GM19238 (cell line): ENCODE data around the gene ATG9A.

ENCODE experiments used
- DNase-seq: peaks from one replicate; pipeline ENCODE4 v3.0.0; 2011; ENCODE audit warnings: low spot score; ENCODE audit not compliant: insufficient read length

ATG9A gene

DNA sequence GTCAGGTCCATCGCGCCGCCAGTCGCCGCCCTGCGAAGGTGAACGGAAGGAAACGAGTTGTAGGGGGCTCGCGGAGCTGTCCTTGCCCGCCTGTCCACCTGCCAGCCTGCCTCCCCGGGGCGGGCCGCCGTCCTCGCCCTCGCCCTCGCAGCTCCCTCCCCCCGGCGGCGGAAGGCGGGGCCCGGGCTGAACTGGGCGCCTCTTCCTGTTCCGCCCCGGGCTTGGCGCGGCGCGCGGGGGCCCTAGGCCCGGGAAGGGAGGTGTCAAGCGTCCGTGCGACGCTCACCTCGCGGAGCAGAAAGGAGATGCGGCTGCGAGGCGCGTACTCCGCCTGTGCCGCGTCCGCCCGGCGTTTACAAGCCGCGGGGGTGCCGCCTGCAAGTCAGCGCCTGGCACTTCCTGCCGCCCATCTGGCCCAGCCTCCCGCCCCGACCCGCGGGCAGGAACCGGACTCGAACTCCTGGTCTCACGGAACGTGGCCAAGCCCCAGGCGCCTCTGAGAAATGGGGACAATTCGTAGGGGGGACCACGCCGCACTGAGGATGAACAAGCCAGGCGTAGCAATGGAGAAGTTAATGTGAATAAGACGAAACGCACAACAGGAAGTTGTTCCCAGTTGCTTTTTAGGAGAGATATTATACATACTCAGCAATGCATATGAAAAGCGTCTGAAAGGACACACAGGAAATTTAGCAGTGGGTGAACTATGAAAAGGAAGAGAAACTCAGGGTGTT is 52.5 kb downstream of the ATG9A start, which contains the start of gene CNPPD1:
CNPPD1 (minus strand) TSS at position 108 of the 734 bp plus-strand sequence; CDS start at position 11, 97 bp downstream.
- peak; percentile 83 for DNase-seq

- DNase-seq, result no peak
Observed at GRCh38 chr2:219175928-219176817, 53.3 kb downstream of the ATG9A start.

- DNase-seq, result no peak
Observed at GRCh38 chr2:219175486-219175885, 54.0 kb downstream of the ATG9A start.

DNA sequence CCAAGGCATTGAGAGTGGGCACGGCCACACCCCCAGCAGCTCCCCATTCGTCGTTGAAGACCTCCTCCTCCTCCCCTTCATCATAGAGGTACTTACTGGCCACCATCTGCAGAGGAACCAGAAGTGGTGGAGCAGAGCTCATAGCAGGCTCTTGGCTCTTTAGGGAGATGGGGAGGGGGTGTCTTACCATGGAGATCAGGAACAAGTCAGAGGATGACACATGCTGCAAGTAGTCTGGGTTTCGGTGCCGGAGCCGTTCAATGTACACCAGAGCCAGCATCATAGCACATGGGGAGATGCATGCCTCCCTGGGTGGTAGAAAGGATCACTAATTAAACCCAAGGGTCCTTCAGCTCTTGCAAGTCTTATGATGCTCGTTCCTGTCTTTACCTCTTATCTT is 54.6 kb downstream of the ATG9A start:
- DNase-seq, result no peak

DNA sequence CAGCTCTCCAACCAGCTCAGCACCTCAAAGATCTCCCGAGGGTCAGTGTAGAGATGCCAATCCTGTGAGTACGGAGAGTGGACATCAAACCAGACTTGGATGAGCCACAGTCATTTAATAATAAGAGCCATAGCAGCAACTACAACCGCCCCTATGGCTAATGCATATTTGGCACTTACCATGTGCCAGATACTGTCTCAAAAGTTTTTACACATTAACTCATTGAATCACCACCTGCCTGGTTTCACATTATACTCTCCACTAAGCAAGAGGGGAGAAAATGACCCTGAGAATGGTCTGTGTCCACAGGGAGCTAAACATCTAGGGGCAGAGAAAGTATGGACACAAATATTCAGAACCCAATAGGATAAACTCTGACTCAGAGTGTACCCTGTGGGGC is 55.3 kb downstream of the ATG9A start:
- no peak for DNase-seq

DNA sequence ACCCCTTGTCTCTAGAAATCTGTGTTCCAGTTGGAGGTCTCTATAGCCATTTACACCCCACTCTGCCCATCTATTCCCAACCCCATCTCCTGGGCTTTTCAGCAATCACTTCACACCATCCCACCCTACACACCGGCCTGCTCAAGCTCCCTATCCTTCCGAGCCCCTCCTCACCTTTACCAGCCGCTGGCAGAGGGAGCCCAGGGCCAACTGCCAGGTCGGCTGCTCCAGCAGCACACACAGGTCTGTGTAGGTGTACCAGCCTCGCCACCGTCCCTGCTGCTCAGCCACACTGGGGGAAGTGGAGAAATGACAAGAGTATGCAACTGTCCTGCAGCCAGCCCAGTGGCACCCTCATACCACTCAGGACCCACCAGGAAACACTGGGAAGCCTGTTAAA is 56.3 kb downstream of the ATG9A start:
- DNase-seq, result no peak

GRCh38 chr2:219172231-219173154 is 56.9 kb downstream of the ATG9A start:
- DNase-seq, result no peak

GRCh38 chr2:219171231-219171651 is 58.2 kb downstream of the ATG9A start:
- DNase-seq, result no peak

GRCh38 chr2:219169930-219170654 is 59.3 kb downstream of the ATG9A start, which contains the start of gene SLC23A3:
SLC23A3 (minus strand) TSS chr2:219170029; CDS start chr2:219169984, 45 bp downstream.
- DNase-seq, result no peak
